IMR-90 (cell line): Measurements from ENCODE around the gene TMEM50B. TPM values are rescaled to one million over a fixed set of nuclear protein-coding genes. Genes with fewer than 3 reads are reported as not detected.

Source experiments
- polyA plus RNA-seq, 3 experiments: library from polyadenylated mRNA; depleted of rRNA; stranded (reverse); fragments of >200 nt; gene quantifications; 2 replicates each; pipeline ENCODE4 v1.2.3, GENCODE V29; 2012; ENCODE audit warnings: low replicate concordance in 1 of 3
- total RNA-seq: library from RNA; depleted of rRNA; stranded (reverse); fragments of >200 nt; gene quantifications from 2 replicates; pipeline ENCODE4 v1.2.3, GENCODE V29; 2012; rRNA removed

The TMEM50B gene
- total and polyA plus RNA-seq, 2 of the 4 experiments (the other 2 are of a cell fraction): 10.9 to 25.9 TPM

Other genes with a start within 250 kb of the TMEM50B start
- 40.8 and 45.2 TPM in 2 replicates for gene IL10RB, start 213.6 kb downstream of the TMEM50B start, total RNA-seq
- 19.0 and 20.1 TPM in 2 replicates for gene IL10RB, start 213.6 kb downstream of the TMEM50B start, polyA plus RNA-seq (2012; rRNA removed)
- gene IFNAR1, start 155.0 kb downstream of the TMEM50B start, total RNA-seq: 9.9 and 12.8 TPM in 2 replicates
- gene IFNAR1, start 155.0 kb downstream of the TMEM50B start, polyA plus RNA-seq (2012; rRNA removed): 5.9 and 7.8 TPM in 2 replicates
- 52.8 and 66.0 TPM in 2 replicates for gene IFNGR2, start 76.6 kb downstream of the TMEM50B start, total RNA-seq
- gene IFNGR2, start 76.6 kb downstream of the TMEM50B start, polyA plus RNA-seq (2012; rRNA removed): 64.9 and 73.8 TPM in 2 replicates
- 0.54 and 1.4 TPM in 2 replicates for gene DNAJC28, start 11.7 kb upstream of the TMEM50B start, total RNA-seq
- gene DNAJC28, start 11.7 kb upstream of the TMEM50B start, polyA plus RNA-seq (2012; rRNA removed): 0.60 and 0.65 TPM in 2 replicates
- gene GART, start 62.1 kb upstream of the TMEM50B start, total RNA-seq: 73.8 and 115 TPM in 2 replicates
- 21.0 and 29.9 TPM in 2 replicates for gene GART, start 62.1 kb upstream of the TMEM50B start, polyA plus RNA-seq (2012; rRNA removed)
- 144 and 146 TPM in 2 replicates for gene SON, start 63.1 kb upstream of the TMEM50B start, total RNA-seq
- gene SON, start 63.1 kb upstream of the TMEM50B start, polyA plus RNA-seq (2012; rRNA removed): 62.9 and 81.6 TPM in 2 replicates
- gene DONSON, start 108.7 kb upstream of the TMEM50B start, total RNA-seq: 14.3 and 16.7 TPM in 2 replicates
- 16.6 and 17.2 TPM in 2 replicates for gene DONSON, start 108.7 kb upstream of the TMEM50B start, polyA plus RNA-seq (2012; rRNA removed)
- 19.9 and 23.1 TPM in 2 replicates for gene CRYZL1, start 161.8 kb upstream of the TMEM50B start, total RNA-seq
- 23.7 and 28.5 TPM in 2 replicates for gene CRYZL1, start 161.8 kb upstream of the TMEM50B start, polyA plus RNA-seq (2012; rRNA removed)
- gene ITSN1, start 162.5 kb upstream of the TMEM50B start, total RNA-seq: 56.4 and 62.0 TPM in 2 replicates
- 40.3 and 45.4 TPM in 2 replicates for gene ITSN1, start 162.5 kb upstream of the TMEM50B start, polyA plus RNA-seq (2012; rRNA removed)